H54 (cell line): ENCODE results near the gene ANKMY1.

Experiments
- DNase-seq: peaks from one replicate; pipeline ENCODE4 v3.0.0; 2011; ENCODE audit warnings: low spot score, mixed read lengths; ENCODE audit not compliant: insufficient read length
- FAIRE-seq: peaks from 3 replicates; lab custom pipeline; 2011; peaks lifted over from hg19 to GRCh38; lab: Jason Lieb, UNC
- POLR2A ChIP-seq: IDR thresholded peaks from 2 replicates; pipeline ENCODE4 v1.6.1; 2011; ENCODE audit warnings: low read depth, mild to moderate bottlenecking, low read length

Gene ANKMY1

GRCh38 chr2:240598311-240598911 lies 40.6 kb upstream of the ANKMY1 start:
- TF ChIP-seq POLR2A: no peak
- DNase-seq (no peak), FAIRE-seq (no peak)

GRCh38 chr2:240597419-240598181 lies 39.8 kb upstream of the ANKMY1 start:
- no peak for TF ChIP-seq POLR2A
- FAIRE-seq: no peak
- no peak for DNase-seq

GRCh38 chr2:240597054-240597418 lies 39.2 kb upstream of the ANKMY1 start:
- FAIRE-seq (no peak), DNase-seq (no peak)
- no peak for TF ChIP-seq POLR2A

GRCh38 chr2:240596491-240596931 lies 38.7 kb upstream of the ANKMY1 start:
- FAIRE-seq: no peak
- no peak for DNase-seq

GRCh38 chr2:240596080-240596460 lies 38.3 kb upstream of the ANKMY1 start:
- no peak for TF ChIP-seq POLR2A
- FAIRE-seq: no peak
- DNase-seq: no peak

More at GRCh38 chr2:240596491-240596931, 38.7 kb upstream of the ANKMY1 start:
- no peak for TF ChIP-seq POLR2A

- no peak for TF ChIP-seq POLR2A
- DNase-seq: peak; percentile 59
- no peak for FAIRE-seq
Measured at GRCh38 chr2:240595381-240596079, 37.7 kb upstream of the ANKMY1 start.

GRCh38 chr2:240594511-240595380 lies 37.0 kb upstream of the ANKMY1 start:
- no peak for FAIRE-seq
- DNase-seq: no peak
- no peak for TF ChIP-seq POLR2A

- FAIRE-seq (no peak), DNase-seq (no peak)
- TF ChIP-seq POLR2A: no peak
Measured at GRCh38 chr2:240593703-240594451, 36.1 kb upstream of the ANKMY1 start.

GRCh38 chr2:240593026-240593702 lies 35.4 kb upstream of the ANKMY1 start:
- FAIRE-seq (no peak), DNase-seq (no peak)
- no peak for TF ChIP-seq POLR2A

GRCh38 chr2:240591784-240592183 lies 34.0 kb upstream of the ANKMY1 start:
- DNase-seq: no peak
- no peak for TF ChIP-seq POLR2A
- FAIRE-seq: no peak

GRCh38 chr2:240591226-240591625 lies 33.4 kb upstream of the ANKMY1 start:
- DNase-seq: no peak
- TF ChIP-seq POLR2A: no peak
- FAIRE-seq: no peak

- TF ChIP-seq POLR2A: no peak
- no peak for FAIRE-seq
- no peak for DNase-seq
Measured at GRCh38 chr2:240590681-240591111, 32.9 kb upstream of the ANKMY1 start.
